ENCODE results near the gene B9D2.

GRCh38 chr19:41411968-41412265 is 48.0 kb upstream of the B9D2 start:
- TF ChIP-seq CTCF (IDR thresholded peaks at IDR 0.05), result no peak
- TF ChIP-seq POLR2A (IDR thresholded peaks at IDR 0.05), result no peak
